EH (cell line): ENCODE data around the gene HCRTR2.
"Not testable (repeated sequence)": the region's sequence is repeated elsewhere in the genome, so short reads cannot be mapped to it uniquely, and the experiment has no call there.

Experiments used
- DNase-seq: peaks from one replicate; pipeline ENCODE4 v3.0.0-alpha.2; 2015; ENCODE audit warnings: low read depth

HCRTR2 gene

GRCh38 chr6:55220961-55221360 lies 46.6 kb downstream of the HCRTR2 start:
- no peak for DNase-seq

- DNase-seq: no peak
These were observed 53.5 kb downstream of the HCRTR2 start for GRCh38 chr6:55227862-55228261.

DNA sequence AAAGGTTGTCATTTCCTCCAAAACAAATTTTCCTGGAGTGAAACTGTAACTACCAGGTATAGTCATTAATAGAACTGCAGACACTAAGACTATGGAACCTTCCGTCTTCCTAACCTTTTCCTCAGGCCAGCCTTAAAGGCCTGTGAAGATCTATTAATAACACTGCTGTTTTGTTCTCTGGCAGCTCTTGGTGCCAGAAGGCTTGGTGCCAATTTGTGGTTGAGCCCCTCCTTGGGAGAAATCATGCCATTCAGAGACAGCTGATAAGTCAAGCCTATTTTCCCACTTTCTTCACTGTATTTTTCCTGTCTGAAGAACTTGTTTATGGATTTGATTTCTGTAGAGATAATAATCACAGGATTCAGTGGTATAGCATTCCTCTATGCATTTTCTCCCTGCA lies 64.8 kb downstream of the HCRTR2 start:
- DNase-seq: peak; percentile 0

- DNase-seq: peak; percentile 27
These were observed 66.8 kb downstream of the HCRTR2 start for GRCh38 chr6:55240975-55241605.

GRCh38 chr6:55250400-55250799 lies 76.1 kb downstream of the HCRTR2 start:
- no peak for DNase-seq

GRCh38 chr6:55255113-55255512 lies 80.8 kb downstream of the HCRTR2 start:
- peak; percentile 0 for DNase-seq

DNA sequence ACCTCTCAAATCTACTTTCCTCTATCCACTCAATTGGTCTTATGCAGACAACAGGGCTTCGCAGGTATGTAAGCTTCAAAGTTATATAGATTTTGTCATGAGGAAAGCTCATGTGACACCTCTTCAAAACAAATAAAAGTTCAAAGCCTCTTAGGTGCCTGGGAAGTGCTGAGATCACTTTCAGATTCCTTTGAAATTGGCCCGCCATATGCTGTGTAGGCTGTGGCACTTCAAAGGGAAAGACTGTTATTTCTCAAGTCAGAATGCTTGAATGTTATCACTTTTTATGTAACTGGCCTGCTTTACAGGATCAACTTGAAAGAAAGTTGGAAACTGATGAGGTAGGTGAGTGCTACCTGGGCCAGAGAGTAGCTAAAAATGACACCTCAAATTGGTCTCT lies 85.9 kb downstream of the HCRTR2 start:
- DNase-seq: no peak

DNA sequence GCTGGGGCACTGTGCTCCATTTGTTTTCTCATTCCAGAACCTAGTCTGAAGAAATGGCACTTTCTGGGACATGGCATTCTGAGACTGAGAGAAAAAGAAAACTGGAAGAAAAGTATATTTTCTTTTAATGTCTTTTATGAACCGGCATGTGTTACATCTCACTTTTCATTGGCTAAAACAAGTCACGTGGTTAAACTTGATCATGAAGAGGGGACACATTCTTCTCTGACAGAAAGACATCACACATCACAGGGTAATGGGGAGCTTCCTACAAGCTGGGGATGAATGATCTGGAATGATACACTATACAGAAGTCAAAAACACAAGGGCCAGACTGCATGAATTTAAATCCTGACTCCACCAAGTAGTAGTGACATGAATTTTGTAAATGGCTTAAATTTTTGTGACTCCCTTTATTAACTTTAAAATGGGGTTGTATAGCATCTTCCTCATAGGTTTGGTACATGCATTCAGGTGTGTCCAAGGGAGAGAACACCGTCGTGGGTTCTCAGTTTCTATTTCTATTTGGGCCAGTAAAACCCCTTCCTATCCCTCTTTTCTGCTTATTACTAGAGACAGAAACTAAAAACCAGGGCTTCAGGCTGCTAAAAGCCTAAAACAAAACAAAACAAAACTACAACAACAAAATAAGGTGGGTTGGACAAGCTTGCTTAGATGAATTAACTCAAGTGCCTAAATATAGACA lies 91.2 kb downstream of the HCRTR2 start:
- no peak for DNase-seq

DNA sequence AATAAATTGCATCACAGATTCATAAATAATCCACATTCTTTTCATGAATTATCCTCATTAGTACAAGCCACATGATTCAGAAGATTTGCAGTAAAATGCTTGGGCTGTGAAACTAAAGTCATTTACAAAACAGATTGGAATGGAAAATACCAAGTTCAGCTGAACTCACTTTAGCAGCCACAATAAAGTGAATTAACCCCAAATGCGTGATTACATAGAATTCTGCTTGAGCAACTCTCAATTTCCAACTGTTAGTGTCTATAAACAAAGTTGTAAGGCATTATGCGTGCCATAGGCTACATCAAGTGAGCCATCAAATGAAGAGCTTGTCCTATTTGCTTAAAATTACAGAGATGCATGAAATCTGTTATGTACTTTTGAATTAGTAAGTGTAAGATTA lies 92.6 kb downstream of the HCRTR2 start:
- no peak for DNase-seq

- peak; percentile 52 for DNase-seq
These were observed 102.6 kb downstream of the HCRTR2 start for GRCh38 chr6:55276745-55277530.

DNA sequence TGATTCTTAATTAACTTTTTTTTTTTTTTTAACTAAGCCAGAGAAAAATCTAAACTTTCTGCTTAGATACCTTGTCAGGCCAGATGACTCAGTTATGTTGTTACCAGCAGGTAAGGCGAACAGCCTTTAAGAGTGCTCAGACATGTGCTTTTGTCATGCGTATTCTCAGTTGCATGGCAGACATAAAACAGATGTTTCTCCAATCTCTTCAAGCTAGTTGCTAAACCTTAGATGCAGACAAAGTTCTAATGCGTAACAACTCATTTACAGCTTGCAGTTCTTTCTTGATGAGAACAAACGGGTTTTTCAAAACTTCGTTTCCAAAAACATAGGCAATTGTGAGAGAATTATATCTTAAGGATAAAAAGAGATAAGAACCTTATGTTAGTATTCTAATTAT lies 103.3 kb downstream of the HCRTR2 start:
- no peak for DNase-seq

GRCh38 chr6:55281215-55281614 lies 106.9 kb downstream of the HCRTR2 start:
- DNase-seq: no peak

GRCh38 chr6:55282115-55282514 lies 107.8 kb downstream of the HCRTR2 start:
- DNase-seq: no peak

DNA sequence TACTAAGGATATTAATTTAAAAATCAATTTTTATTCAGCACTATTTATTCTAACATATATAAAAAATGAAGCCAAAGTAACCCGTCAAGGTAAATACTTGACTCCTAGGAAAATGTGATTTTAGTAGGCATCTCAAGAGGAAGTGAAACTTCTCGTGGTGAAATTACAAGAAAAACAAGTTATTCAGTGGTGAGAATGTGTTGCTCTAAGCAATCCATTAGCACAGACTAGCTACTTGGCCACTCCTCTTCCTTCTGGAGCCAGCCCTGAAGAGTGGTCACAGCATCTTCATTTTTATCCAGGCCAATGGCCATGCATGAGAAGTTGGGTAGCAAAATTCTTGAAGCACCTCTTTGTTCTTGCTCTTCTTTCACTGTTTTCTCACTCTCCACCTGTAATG lies 112.5 kb downstream of the HCRTR2 start:
- DNase-seq: no peak

DNA sequence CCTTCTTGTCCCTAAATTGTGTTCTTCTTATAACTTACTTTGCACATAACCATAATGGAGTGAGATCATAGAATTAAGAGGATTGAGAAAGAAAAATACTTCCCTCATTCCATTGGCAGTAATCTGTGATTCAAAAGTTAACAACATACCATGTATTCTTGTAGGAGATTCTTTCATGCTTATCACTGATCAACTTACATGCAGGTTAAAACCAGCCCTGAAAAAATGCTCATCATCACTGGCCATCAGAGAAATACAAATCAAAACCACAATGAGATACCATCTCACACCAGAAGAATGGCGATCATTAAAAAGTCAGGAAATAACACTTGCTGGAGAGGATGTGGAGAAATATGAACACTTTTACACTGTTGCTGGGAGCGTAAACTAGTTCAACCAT lies 116.4 kb downstream of the HCRTR2 start:
- no peak for DNase-seq

DNA sequence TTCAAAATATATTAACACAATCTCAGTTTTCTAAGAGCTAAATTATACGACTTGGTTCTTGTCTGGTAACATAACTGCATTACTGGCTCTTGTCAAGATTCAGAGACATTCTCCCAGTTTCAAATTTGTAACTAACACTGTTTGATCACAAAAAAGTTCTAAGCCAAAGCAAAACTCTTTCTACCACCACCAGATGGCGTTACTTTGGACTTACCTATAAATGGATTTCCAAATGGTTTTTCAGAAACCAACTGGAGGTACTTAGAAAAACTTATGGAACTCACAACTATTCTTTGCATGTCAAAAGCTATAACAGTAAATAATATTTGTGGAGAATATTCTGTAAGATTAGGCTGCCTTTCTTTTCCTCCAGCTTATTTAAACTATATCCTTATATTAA lies 118.8 kb downstream of the HCRTR2 start:
- peak; percentile 7 for DNase-seq

DNA sequence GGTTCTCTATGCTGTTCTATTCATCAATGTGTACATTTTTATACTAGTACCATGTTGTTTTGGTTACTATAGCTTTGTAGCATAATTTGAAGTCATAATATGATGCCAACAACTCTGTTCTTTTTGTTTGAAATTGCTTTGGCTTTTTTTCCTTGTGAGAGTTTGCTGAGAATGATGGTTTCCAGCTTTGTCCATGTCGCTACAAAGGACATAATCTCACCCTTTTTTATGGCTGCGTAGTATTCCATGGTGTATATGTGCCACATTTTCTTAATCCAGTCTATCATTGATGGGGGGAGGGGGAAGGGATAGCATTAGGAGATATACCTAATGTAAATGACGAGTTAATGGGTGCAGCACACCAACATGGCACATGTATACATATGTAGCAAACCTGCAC lies 122.9 kb downstream of the HCRTR2 start:
- not testable (repeated sequence) for DNase-seq

GRCh38 chr6:55299286-55299985 lies 125.1 kb downstream of the HCRTR2 start:
- no peak for DNase-seq

- DNase-seq: no peak
These were observed 130.4 kb downstream of the HCRTR2 start for GRCh38 chr6:55304747-55305146.

- DNase-seq: no peak
These were observed 145.8 kb downstream of the HCRTR2 start for GRCh38 chr6:55319961-55320695.

- no peak for DNase-seq
These were observed 146.4 kb downstream of the HCRTR2 start for GRCh38 chr6:55320696-55321086.

DNA sequence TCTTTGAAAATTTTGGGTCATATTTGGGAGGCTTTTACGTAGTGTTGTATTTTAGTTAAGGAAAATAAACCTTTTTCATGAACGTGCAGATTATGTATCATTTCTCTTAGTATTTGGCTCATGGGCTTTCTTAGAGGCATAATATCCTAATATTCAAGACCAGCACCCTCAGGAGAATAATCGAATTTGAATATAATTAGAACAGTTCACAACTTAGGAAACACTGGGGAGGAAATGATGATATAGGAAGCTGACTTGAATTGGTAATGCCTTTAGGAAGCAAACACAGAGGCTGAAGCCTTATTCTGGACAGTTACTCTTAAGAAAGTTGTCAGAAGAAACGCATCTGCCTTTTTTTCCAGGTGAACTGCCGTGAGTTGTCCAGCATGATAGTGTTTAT lies 152.9 kb downstream of the HCRTR2 start, which contains the start of gene GFRAL:
TSS of gene GFRAL (plus strand) at position 301 of the 400 bp plus-strand sequence. CDS start at position 387, 86 bp downstream.
- no peak for DNase-seq
